GM18519 (cell line): ENCODE results near the gene TBP.
"Not testable (repeated sequence)": the region's sequence is repeated elsewhere in the genome, so short reads cannot be mapped to it uniquely, and the experiment has no call there.

ENCODE experiments used
- ATAC-seq: cut with Tn5 transposase; IDR thresholded peaks from one replicate; pipeline ENCODE4 v1.9.1; 2021; ENCODE audit warnings: mild to moderate bottlenecking, moderate library complexity; ENCODE audit not compliant: unreplicated experiment, low FRiP score

TBP gene

DNA sequence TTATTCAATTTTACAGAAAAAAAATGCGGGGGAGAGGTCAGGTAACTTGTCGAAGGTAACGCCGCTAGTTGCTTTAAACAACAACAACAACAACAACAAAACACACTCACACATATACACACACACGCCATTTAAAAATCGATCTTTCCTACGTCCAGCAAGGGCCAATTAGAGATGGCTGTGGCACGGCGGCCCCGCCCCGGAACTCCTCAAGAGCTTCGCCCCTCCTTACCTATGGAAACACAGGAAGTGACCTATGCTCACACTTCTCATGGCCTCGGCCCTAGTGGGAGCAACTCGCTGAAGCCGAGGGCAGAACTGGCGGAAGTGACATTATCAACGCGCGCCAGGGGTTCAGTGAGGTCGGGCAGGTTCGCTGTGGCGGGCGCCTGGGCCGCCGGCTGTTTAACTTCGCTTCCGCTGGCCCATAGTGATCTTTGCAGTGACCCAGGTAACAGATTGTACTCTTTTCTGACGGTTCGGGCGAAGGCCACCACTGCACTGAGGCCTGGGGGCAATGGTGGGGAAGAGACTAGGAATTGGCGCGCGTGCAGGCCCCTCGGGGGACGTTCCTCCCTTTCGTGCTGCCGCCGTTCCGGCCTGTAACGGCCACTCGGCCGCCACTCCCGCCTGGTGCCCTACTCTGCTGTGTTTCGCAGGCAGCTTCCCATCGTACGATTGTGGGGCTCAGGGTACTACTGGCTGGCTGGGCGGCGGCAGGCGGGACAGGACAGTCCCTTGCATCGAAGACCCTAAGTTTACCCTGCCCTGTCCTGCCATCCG lies at the start of gene TBP:
Gene TBP (plus strand): TSS at position 357 of the 783 bp plus-strand sequence. CDS start 2,661 bp downstream, outside the sequence.
- ATAC-seq, result peak; percentile 96

DNA sequence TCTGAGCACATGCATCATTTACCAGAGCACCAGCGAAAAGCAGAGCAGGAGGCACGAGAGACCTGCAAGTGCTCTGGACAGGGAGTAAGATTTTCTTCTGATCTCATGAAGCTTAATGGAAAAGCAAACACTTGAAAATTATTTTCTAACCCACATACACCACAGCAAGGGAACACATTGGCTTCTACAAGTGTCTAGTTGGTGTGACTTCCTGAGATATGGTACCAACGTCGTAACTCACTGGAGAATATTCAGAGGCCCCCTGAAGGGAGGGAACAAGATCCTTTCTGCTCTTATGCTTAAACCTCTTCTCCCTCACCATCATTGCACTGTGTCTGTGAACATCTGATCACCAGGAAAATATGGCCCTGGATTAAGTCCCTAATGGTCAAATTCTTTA lies 49.7 kb upstream of the TBP start:
- no peak for ATAC-seq

DNA sequence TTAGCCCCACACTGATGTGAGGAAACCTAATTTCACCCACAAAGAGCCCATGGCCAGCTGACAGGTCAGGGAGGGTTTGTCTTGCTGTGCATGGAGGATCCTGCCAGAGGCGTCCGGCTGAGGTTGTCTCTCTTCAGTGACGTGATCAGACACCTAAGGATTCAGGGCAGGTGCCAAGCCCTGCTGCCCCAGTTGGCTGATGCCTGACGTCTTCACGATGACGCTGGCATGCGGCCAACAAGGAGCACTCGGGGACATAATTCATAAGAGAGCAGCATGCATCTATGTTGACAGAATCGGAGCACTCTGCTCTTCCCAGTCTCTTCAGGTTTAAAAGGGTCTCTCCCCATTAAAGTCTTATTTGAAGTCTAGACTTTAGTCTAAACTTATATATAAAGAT lies 48.9 kb upstream of the TBP start:
- no peak for ATAC-seq

DNA sequence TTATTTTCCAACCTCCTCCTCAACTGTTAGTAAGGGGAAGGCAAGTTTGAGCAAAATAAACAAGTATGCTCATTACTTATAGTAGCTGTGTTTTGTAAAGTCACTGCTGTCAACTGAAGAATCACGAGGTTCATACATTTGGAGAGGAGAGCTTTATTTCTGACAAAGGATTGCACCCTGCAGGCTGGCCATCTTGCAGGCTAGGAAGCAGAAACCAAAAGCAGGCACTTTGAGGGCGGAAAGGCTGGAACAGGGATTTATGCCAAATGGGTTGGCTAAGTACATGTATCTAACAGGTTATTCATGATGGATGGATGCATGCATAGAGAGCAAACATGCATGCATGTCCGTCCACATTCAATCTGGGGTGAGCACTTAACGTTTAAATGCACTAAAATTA lies 47.7 kb upstream of the TBP start:
- ATAC-seq, result no peak

DNA sequence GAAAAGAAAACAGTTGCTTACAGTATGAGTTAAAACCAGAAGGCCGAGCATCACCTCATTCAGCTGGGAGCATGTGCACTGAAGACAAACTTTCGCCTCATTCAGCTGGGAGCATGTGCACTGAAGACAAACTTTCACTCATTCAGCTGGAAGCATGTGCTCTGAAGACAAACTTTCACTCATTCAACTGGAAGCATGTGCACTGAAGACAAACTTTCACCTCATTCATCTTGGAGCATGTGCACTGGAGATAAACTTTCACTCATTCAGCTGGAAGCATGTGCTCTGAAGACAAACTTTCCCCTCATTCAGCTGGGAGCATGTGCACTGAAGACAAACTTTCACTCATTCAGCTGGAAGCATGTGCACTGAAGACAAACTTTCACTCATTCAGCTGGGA lies 46.4 kb upstream of the TBP start:
- not testable (repeated sequence) for ATAC-seq

DNA sequence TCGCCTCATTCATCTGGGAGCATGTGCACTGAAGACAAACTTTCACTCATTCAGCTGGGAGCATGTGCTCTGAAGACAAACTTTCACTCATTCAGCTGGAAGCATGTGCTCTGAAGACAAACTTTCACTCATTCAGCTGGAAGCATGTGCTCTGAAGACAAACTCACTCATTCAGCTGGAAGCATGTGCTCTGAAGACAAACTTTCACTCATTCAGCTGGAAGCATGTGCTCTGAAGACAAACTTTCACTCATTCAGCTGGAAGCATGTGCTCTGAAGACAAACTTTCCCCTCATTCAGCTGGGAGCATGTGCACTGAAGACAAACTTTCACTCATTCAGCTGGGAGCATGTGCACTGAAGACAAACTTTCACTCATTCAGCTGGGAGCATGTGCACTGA lies 45.9 kb upstream of the TBP start:
- ATAC-seq, result not testable (repeated sequence)

DNA sequence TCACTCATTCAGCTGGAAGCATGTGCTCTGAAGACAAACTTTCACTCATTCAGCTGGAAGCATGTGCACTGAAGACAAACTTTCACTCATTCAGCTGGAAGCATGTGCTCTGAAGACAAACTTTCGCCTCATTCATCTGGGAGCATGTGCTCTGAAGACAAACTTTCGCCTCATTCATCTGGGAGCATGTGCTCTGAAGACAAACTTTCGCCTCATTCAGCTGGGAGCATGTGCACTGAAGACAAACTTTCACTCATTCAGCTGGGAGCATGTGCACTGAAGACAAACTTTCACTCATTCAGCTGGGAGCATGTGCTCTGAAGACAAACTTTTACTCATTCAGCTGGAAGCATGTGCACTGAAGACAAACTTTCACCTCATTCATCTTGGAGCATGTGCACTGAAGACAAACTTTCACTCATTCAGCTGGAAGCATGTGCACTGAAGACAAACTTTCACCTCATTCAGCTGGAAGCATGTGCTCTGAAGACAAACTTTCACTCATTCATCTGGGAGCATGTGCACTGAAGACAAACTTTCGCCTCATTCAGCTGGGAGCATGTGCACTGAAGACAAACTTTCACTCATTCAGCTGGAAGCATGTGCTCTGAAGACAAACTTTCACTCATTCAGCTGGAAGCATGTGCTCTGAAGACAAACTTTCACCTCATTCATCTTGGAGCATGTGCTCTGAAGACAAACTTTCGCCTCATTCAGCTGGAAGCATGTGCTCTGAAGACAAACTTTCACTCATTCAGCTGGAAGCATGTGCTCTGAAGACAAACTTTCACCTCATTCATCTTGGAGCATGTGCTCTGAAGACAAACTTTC lies 45.1 kb upstream of the TBP start:
- ATAC-seq, result not testable (repeated sequence)

DNA sequence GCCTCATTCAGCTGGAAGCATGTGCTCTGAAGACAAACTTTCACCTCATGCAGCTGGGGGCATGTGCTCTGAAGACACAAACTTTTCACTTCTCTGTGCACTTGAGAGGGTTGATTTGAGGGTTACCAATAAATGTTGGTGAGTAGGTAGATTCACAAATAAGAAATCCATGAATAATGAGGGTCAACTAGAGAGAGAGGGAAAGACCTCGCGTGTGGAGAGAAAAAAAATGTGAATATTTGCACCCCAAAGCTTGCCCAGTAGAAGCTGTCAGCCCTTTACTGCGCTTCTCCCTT lies 44.5 kb upstream of the TBP start:
- ATAC-seq, result no peak

DNA sequence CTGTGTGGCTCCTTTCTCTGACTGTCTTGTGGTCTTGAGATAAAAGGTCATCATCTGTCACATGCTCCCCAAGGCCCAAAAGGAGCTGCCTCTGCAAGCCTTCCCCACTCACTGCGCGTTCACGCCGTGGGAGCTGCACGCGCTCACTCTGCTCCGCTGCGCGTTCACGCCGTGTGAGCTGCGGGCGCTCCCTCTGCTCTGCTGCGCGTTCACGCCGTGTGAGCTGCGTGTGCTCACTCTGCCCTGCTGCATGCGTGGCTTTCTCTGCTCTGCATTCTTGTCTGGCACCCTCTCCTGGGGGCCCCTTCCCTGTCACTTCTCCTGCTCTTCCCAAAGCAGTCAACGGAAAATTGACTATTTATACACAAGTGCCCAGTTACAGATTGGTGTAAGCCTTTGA lies 43.5 kb upstream of the TBP start:
- ATAC-seq, result no peak

DNA sequence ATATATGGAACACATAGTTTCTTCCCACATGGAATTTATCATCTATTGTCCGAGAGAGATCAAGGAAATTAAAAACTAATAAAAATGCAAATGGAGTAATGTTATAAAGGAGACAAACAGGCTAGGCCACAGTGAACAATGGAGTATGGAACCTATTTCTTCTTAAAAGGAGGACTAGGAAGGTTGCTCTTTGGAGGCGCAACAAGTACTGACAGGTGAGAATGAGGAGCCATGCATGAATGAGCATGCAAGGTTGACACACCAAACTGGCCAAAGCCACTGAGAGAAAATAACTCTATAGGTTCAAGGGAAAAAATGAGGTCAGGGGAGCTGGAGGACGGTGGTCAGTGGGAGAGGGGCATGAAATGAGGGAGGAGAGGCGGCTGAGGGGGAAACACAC lies 41.9 kb upstream of the TBP start:
- no peak for ATAC-seq

DNA sequence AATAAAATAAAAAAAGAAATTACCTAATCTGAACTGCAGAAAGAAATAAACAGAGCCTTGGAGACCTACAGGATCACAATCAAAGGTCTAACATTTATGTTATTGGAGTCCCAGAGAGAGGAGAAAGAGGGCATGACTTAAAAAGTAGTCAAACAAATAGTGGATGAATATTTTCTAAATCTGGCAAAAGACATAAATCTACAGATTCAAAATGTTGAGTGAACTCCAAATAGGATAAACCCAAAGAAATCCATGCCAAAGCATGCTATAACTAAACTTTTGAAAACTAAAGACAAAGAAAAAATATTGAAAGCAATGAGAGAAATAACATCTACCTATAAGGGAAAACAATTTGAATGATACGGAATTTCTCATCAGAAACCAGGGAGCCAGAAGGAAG lies 39.3 kb upstream of the TBP start:
- ATAC-seq, result no peak

DNA sequence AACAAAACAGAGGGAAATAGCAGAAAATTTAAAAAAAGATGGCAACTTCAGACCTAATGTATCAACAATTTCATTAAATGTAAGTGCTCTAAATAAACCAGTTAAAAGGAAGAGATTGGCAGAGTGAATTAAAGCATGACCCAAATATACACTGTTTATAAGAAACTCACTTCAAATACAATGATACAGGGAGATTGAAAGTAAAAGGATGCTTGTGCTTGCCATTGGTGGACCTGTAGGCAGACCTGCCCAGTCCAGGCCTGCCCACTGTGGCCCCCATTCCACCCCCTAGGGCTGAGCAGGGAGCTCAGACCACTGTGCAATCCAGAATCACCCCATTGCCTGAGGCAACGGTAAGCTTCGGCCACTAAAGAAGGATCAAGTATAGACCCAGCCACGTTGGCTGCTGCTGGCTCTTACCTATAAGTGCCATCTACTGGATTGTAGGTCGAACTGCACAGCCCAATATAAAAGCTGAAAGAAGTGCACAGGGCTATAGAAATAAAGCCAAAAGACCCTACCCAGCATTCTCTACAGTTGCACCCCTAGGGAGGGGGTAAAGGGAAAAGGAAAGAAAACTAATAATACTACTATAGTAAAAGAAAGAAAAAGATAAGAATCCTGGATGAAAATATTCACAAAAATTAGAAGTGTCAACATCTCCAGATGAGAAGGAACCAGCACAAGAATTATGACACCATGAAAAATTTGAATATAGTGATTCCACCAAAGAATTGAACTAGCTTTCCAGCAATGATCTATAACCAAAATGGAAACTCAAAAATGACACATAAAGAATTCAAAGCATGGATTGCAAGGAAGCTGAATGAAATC lies 37.2 kb upstream of the TBP start:
- peak; percentile 87 for ATAC-seq

DNA sequence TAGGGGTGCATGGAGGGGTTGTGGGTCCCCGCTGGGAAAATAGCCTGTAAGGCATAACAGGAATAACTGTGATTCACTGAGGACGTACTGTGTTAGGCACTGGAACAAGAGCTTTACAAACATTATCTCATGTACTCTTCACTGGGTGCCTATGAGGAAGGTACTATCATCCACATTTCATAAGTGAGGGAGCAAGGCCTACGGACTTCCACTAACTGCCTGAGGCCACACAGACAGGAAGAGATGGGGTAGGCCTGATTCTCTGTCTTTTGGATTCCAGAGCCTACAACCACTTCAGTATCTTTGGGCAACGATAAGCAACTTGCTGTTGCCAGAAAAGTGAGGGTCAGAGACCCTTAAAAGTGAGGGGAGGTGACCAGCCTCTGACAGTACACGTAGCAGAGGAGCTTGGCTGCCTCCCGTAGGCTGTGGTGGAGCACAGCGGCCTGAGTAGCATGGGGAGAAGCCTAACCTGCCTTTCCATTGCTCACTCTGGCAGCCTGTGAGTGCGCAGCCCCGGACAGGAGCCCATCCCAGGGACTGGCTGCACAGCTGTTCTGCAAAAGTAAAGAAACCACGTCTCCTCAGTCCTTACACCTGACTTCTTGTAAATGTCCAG lies 31.5 kb upstream of the TBP start:
- ATAC-seq, result no peak

DNA sequence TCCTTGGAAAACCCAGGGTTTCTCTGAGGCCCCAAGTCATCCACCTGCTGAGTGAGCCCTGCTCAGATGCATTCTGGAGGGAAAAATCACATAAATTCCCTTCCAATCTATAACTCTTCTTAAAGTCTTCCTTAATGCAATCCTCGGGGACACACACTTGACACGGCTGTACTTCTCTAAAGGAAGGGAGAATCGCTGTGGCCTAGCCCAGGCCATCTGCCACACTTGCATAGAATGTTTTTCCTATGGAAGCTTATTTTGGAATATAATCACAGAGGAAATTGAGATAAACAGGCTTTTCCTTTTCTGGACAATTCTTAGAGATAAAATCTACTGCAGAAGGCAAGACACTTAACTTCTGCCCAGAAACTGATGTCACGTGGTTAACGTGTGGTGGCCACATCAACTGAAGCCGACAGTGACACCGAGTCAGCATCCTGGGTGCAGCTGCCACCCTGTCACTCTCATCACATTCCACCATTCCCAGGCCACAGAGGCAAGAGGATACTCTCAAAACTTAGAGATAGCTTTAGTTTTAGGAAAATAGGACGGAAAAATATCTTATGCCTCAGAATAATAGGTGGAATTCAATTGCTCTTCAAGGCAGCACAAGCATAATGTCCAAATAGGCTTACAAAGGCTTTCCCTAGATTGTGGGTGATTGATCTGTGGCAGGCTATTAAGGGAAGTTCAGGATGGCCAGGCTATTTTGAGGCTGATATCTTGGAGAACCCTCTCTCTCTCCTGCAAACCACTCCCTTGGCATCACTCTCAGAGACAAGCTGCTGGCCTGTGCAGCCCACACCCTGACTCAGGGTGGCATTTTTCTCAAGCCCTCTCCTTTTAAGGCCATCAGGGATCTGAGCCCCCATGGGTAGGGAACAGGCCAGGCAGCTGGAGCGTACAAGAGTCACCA lies 30.7 kb upstream of the TBP start:
- no peak for ATAC-seq

DNA sequence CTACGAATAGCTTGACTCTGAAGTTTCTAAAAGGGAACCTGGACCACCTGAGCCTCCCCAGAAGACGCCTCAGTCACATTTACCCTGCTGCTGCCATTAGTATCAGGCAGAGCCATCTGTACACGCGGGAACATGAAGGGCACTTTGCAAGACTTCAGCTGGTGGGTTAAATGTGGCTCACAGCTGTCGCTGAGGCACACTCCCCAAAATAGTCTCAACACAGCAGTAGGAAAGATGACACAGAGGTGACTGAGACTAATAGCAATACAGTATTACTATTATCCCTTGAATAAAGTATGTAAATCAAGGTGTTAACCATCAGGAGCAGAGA lies 30.0 kb upstream of the TBP start:
- no peak for ATAC-seq

DNA sequence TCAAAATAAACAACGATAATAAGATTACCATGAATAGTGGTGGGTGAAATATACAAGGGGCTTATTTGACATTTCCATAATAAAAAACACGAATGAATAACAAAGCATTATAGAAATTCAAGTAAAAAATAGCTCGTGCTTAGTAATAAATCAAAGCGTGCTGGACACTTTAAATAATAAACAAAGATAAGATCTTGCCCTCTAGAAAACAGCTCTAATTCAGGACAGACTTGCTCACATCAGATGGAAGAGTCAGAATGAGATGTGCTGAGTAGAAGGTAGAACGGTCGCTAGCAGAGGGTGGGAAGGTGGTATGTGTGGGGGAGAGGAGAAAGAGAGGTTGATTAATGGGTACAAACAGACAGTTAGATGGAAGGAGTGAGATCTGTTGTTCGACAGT lies 28.4 kb upstream of the TBP start:
- no peak for ATAC-seq

DNA sequence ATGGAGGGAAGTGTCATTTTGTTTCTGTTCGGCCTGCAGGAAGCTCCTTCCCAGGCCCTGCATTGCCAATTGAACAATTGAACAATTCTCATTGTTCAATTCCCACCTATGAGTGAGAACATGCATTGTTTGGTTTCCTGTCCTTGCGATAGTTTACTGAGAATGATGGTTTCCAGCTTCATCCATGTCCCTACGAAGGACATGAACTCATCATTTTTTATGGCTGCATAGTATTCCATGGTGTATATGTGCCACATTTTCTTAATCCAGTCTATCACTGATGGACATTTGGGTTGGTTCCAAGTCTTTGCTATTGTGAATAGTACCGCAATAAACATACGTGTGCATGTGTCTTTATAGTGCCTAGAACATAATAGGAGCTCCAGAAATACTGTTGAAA lies 26.2 kb upstream of the TBP start:
- not testable (repeated sequence) for ATAC-seq

DNA sequence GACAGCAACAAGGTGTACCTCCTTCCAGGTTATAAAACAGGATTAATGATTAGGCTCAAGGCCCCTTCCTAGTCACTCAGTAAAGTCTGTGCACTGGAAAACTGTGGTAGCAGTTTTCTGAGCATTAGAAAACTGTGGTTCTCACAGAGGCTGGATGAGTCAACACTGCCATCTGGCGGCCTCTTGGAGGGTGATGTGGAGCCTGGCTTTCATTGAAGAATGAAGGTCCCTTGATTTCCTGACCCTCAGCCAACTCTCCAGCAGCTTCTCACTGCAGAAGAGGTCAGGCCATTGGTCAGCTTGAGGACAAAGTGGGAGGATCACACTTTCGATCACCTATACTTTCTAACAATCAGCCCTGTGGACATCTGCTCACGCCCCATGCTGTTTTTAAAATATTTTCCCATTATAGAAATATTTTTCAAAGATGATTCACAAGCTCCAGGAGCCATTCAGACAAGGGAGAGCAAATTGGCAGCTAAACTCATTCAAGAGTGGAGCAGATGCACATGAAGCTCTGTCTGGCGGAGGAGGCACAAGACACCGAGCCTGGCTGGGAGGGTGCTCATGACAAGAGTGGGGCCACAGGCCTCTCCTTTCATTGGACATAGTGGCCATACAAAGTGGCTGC lies 24.2 kb upstream of the TBP start:
- ATAC-seq, result no peak

DNA sequence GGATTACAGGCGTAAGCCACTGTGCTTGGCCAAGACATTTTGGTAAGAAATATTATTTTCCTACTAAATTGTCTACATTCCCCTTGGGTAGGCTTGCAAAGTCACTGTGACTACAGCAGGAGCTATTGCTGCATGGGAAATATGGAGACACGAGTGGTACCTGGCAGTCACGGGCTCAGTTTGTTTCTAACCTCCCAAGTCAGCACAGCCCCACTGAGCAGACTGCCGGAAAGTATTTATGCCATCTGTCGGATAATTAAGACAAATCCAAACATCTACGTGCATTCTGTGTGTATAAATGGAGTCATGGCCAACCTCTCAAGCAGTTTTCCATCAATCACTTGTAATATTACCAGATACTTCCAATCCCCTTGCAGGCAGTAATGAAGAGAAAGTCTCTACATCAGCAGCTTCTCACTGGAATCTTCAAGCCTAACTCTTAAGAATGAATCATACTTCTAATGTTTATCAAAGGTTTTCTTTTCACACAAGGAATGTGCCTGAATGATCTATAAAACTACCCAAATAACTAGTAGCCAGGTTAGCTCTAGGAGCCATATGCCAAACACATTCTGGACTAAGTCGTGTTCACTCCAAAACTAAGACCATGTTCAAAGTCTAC lies 21.2 kb upstream of the TBP start:
- ATAC-seq, result no peak
